WTC11 (cell line): ENCODE measurements around the gene DTNA. TPM values are rescaled to one million over a fixed set of nuclear protein-coding genes. Genes with fewer than 3 reads are reported as not detected.

Experiments
- ATAC-seq: fragments of 200-7000 bp; cut with Tn5 transposase; 2 replicates; pipeline ENCODE4 v1.10.0; 2021; ENCODE audit warnings: mild to moderate bottlenecking, moderate library complexity
- CTCF ChIA-PET: fragments of 300-600 bp; sonication (Branson Sonifier 250); formaldehyde crosslinking; loops from one replicate; lab custom pipeline; 2021; ENCODE audit warnings: antibody characterized with exemption; lab: Charles Lee
- POLR2A ChIA-PET: fragments of 350-600 bp; sonication (Branson Sonifier 250); formaldehyde crosslinking; loops from one replicate; lab custom pipeline; 2021; ENCODE audit warnings: antibody characterized with exemption; lab: Charles Lee
- DNase-seq: peaks from one replicate; pipeline ENCODE4 v3.0.0; 2021; ENCODE audit warnings: low spot score
- H3K27ac Mint-ChIP-seq: 2 replicates; pipeline ENCODE4 v1.8.0; 2021; ENCODE audit warnings: mixed read lengths
- H3K27me3 Mint-ChIP-seq: 2 replicates; pipeline ENCODE4 v1.8.0; 2021; ENCODE audit warnings: low read depth, mild to moderate bottlenecking, moderate library complexity, mixed read lengths
- H3K36me3 Mint-ChIP-seq: 2 replicates; pipeline ENCODE4 v1.8.0; 2021; ENCODE audit warnings: mixed read lengths
- H3K4me1 Mint-ChIP-seq: 2 replicates; pipeline ENCODE4 v1.8.0; 2022; ENCODE audit warnings: mixed read lengths
- H3K4me3 Mint-ChIP-seq: 2 replicates; pipeline ENCODE4 v1.8.0; 2021; ENCODE audit warnings: mild to moderate bottlenecking, moderate library complexity, mixed read lengths
- H3K9me3 Mint-ChIP-seq: 2 replicates; pipeline ENCODE4 v1.8.0; 2021; ENCODE audit warnings: mixed read lengths
- ATF1 ChIP-seq: sonication (generic); formaldehyde crosslinking; IDR thresholded peaks from 2 replicates; pipeline ENCODE4 v1.8.1; 2023; ENCODE audit warnings: mild to moderate bottlenecking, moderate library complexity, missing genetic modification reagents
- ELF4 ChIP-seq: sonication (generic); formaldehyde crosslinking; IDR thresholded peaks from 2 replicates; pipeline ENCODE4 v1.8.1; 2022; ENCODE audit warnings: low read depth, mild to moderate bottlenecking, moderate library complexity, missing genetic modification reagents
- FOXP1 ChIP-seq: sonication (generic); formaldehyde crosslinking; IDR thresholded peaks from 2 replicates; pipeline ENCODE4 v1.8.0; 2022; ENCODE audit warnings: missing genetic modification reagents, mild to moderate bottlenecking, moderate library complexity, borderline replicate concordance
- FOXP4 ChIP-seq: sonication (generic); formaldehyde crosslinking; IDR thresholded peaks from 2 replicates; pipeline ENCODE4 v1.8.0; 2022; ENCODE audit warnings: mild to moderate bottlenecking, missing genetic modification reagents
- IRF2 ChIP-seq: sonication (generic); formaldehyde crosslinking; IDR thresholded peaks from 2 replicates; pipeline ENCODE4 v1.8.0; 2022; ENCODE audit warnings: low read depth, missing genetic modification reagents, borderline replicate concordance
- JUN ChIP-seq: sonication (generic); formaldehyde crosslinking; IDR thresholded peaks from 2 replicates; pipeline ENCODE4 v1.8.0; 2023; ENCODE audit warnings: mild to moderate bottlenecking, missing genetic modification reagents
- OVOL2 ChIP-seq: fragments of 250-450 bp; sonication (Bioruptor Pico); IDR thresholded peaks from 2 replicates; pipeline ENCODE4 v1.9.0; 2021; ENCODE audit warnings: mild to moderate bottlenecking, borderline replicate concordance
- PRRX2 ChIP-seq: fragments of 250-450 bp; sonication (Bioruptor Pico); IDR thresholded peaks from 2 replicates; pipeline ENCODE4 v1.8.0; 2021; ENCODE audit warnings: mild to moderate bottlenecking
- SMAD4 ChIP-seq: sonication (generic); formaldehyde crosslinking; IDR thresholded peaks from 2 replicates; pipeline ENCODE4 v1.8.0; 2022; ENCODE audit warnings: mild to moderate bottlenecking, missing genetic modification reagents
- TCF7 ChIP-seq: sonication (generic); formaldehyde crosslinking; IDR thresholded peaks from 2 replicates; pipeline ENCODE4 v1.8.0; 2022; ENCODE audit warnings: mild to moderate bottlenecking, low read depth, missing genetic modification reagents, moderate library complexity
- ZBTB21 ChIP-seq: sonication (generic); formaldehyde crosslinking; IDR thresholded peaks from 2 replicates; pipeline ENCODE4 v1.8.1; 2023; ENCODE audit warnings: mild to moderate bottlenecking, missing genetic modification reagents, borderline replicate concordance
- ZBTB43 ChIP-seq: sonication (generic); formaldehyde crosslinking; IDR thresholded peaks from 2 replicates; pipeline ENCODE4 v1.8.1; 2023; ENCODE audit warnings: mild to moderate bottlenecking, missing genetic modification reagents
- ZNF121 ChIP-seq: sonication (generic); formaldehyde crosslinking; IDR thresholded peaks from 2 replicates; pipeline ENCODE4 v1.8.0; 2023; ENCODE audit warnings: missing genetic modification reagents
- ZNF416 ChIP-seq: fragments of 250-450 bp; sonication (Bioruptor Pico); IDR thresholded peaks from 2 replicates; pipeline ENCODE4 v1.9.0; 2021; ENCODE audit warnings: mild to moderate bottlenecking, inconsistent platforms
- ZNF423 ChIP-seq: fragments of 250-450 bp; sonication (Bioruptor Pico); IDR thresholded peaks from 2 replicates; pipeline ENCODE4 v2.1.2; 2022; ENCODE audit warnings: mild to moderate bottlenecking, moderate library complexity
- ZNF671 ChIP-seq: fragments of 250-450 bp; sonication (Bioruptor Pico); IDR thresholded peaks from 2 replicates; pipeline ENCODE4 v1.8.0; 2021; ENCODE audit warnings: mild to moderate bottlenecking
- total RNA-seq: library from RNA; stranded (reverse); gene quantifications from 3 replicates; pipeline ENCODE4 v1.2.3, GENCODE V29; 2021
- TF ChIP-seq, protein P1 (sequence below): sonication (generic); formaldehyde crosslinking; IDR thresholded peaks from 2 replicates; pipeline ENCODE4 v1.8.0; 2022; ENCODE audit warnings: missing genetic modification reagents
- TF ChIP-seq, protein P2 (sequence below): fragments of 250-450 bp; sonication (Bioruptor Pico); conservative IDR thresholded peaks from 2 replicates; pipeline ENCODE4 v1.9.0; 2021; ENCODE audit warnings: mild to moderate bottlenecking

Gene DTNA
- total RNA-seq, 1 experiment from 2014 or later: 16.1 TPM

GRCh38 chr18:34847408-34847807 lies 137.3 kb downstream of the DTNA start (continued):
- no peak for TF ChIP-seq FOXP4
- TF ChIP-seq, protein P1, sequence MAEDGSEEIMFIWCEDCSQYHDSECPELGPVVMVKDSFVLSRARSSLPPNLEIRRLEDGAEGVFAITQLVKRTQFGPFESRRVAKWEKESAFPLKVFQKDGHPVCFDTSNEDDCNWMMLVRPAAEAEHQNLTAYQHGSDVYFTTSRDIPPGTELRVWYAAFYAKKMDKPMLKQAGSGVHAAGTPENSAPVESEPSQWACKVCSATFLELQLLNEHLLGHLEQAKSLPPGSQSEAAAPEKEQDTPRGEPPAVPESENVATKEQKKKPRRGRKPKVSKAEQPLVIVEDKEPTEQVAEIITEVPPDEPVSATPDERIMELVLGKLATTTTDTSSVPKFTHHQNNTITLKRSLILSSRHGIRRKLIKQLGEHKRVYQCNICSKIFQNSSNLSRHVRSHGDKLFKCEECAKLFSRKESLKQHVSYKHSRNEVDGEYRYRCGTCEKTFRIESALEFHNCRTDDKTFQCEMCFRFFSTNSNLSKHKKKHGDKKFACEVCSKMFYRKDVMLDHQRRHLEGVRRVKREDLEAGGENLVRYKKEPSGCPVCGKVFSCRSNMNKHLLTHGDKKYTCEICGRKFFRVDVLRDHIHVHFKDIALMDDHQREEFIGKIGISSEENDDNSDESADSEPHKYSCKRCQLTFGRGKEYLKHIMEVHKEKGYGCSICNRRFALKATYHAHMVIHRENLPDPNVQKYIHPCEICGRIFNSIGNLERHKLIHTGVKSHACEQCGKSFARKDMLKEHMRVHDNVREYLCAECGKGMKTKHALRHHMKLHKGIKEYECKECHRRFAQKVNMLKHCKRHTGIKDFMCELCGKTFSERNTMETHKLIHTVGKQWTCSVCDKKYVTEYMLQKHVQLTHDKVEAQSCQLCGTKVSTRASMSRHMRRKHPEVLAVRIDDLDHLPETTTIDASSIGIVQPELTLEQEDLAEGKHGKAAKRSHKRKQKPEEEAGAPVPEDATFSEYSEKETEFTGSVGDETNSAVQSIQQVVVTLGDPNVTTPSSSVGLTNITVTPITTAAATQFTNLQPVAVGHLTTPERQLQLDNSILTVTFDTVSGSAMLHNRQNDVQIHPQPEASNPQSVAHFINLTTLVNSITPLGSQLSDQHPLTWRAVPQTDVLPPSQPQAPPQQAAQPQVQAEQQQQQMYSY: no peak
- no peak for TF ChIP-seq ZNF423 (CRISPR knock-in tag)
- no peak for TF ChIP-seq ZNF416
- TF ChIP-seq IRF2 (CRISPR knock-in tag): no peak
- TF ChIP-seq, protein P2, sequence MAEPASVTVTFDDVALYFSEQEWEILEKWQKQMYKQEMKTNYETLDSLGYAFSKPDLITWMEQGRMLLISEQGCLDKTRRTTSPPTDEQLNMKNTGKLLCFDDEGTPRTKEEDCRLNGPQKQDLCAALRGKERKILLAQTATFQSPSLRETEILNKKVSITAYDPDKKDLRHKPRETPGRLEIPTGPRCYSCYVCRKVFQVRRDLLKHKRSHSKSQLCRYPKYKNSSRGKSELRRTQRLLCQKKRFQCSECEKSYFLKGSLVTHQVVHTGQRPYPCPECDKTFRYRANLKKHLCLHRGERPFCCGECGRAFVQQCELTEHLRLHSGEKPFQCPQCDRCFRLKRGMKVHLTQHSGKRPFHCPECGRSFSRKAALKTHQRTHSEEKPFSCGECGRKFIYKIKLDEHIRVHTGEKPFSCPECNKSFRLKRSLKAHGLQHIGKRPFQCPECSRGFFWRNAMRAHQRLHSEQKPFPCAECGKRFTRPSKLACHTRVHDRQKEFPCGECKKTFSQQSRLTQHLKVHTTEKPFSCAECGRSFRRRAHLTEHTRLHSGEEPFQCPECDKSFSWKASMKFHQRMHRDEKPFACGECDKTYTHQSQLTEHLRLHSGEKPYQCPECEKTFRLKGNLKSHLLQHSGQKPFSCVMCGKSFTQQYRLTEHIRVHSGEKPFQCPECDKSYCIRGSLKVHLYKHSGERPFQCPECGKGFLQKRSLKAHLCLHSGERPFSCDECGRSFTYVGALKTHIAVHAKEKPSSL (CRISPR knock-in tag): no peak
- no peak for TF ChIP-seq PRRX2 (CRISPR knock-in tag)
- no peak for TF ChIP-seq ZNF671 (CRISPR knock-in tag)

GRCh38 chr18:34848156-34848555 lies 138.1 kb downstream of the DTNA start:
- Mint-ChIP-seq H3K27ac (no peak overlapping the region), H3K27me3 (no peaks in the 10 kb centered on the region), H3K4me3 (no peak overlapping the region), H3K4me1 (peaks cover 28% of the 10 kb centered on the region), H3K9me3 (peaks cover 24% of the 10 kb centered on the region)
- CTCF ChIA-PET: no interaction called here
- no peak for ATAC-seq
- POLR2A ChIA-PET: no interaction called here
- DNase-seq: no peak
- TF ChIP-seq ZBTB43 (CRISPR knock-in tag): no peak
- TF ChIP-seq, all 79 proteins: peak for 0
- peaks cover 30% of the 10 kb centered on the region for H3K36me3 Mint-ChIP-seq

DNA sequence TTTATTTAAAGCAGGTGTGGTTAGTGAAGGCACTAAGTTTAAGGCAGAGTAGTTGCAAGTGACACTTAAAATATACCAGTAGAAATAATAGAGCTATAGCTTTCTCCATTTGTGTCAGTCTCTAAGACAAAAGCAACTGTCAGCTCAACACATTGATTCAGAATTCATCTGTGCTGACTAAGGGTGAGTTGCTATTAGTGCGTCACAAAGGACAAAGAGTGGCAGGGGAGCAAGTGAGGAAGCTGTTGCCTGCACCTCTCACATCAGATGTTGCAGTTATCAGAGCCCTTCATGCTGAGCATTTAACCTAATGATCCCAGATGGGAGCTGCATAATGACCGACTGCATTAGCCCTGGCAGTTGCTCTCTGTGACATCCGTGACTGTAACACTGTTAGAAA lies 138.6 kb downstream of the DTNA start:
- no peak overlapping the region for H3K27ac Mint-ChIP-seq
- peaks cover 19% of the 10 kb centered on the region for H3K9me3 Mint-ChIP-seq
- ChIA-PET POLR2A (no interaction called here), CTCF (interaction anchor here (0.7 kb wide), 1 partner anchor 19 kb away, joined by 3 read pairs; no protein-coding TSS in a partner anchor)
- H3K27me3 Mint-ChIP-seq: no peaks in the 10 kb centered on the region
- no peak overlapping the region for H3K4me3 Mint-ChIP-seq
- ATAC-seq: no peak
- DNase-seq: no peak
- H3K36me3 Mint-ChIP-seq: peaks cover 25% of the 10 kb centered on the region
- H3K4me1 Mint-ChIP-seq: peaks cover 25% of the 10 kb centered on the region
- TF ChIP-seq JUN (CRISPR knock-in tag): no peak
- TF ChIP-seq ELF4 (CRISPR knock-in tag): no peak
- no peak for TF ChIP-seq ATF1 (CRISPR knock-in tag)
- no peak for TF ChIP-seq ZNF121 (CRISPR knock-in tag)
- TF ChIP-seq ZBTB21: no peak
- no peak for TF ChIP-seq OVOL2 (CRISPR knock-in tag)
- TF ChIP-seq SMAD4 (CRISPR knock-in tag): no peak
- TF ChIP-seq, protein P2 (CRISPR knock-in tag): no peak
- no peak for TF ChIP-seq TCF7 (CRISPR knock-in tag)
- TF ChIP-seq FOXP1 (CRISPR knock-in tag): no peak
